Tibial artery (tissue), 4 donors: ENCODE data around the gene PSIP1.
"Not testable (repeated sequence)": the region's sequence is repeated elsewhere in the genome, so short reads cannot be mapped to it uniquely, and the experiment has no call there.

Experiments
- DNase-seq, 2 donors: peaks; one replicate each; pipeline ENCODE4 v3.0.0-alpha.2; 2019
- H3K27ac ChIP-seq, 2 donors: fragments of 200-600 bp; sonication (generic) in 1 of 2; 1 replicate in 1 of 2; 2 replicates in 1 of 2; pipeline ENCODE4 v1.5.1; 2018 to 2019; ENCODE audit warnings: mild to moderate bottlenecking in 1 of 2
- H3K27me3 ChIP-seq, 2 donors: fragments of 200-600 bp; sonication (generic) in 1 of 2; one replicate each; pipeline versions ENCODE4 v1.5.1 to v1.6.0; 2016 to 2019
- H3K36me3 ChIP-seq, 3 donors: fragments of 200-600 bp; sonication (generic) in 2 of 3; one replicate each; pipeline ENCODE4 v1.5.1; 2016 to 2019; ENCODE audit warnings: mild to moderate bottlenecking in 2 of 3
- H3K4me1 ChIP-seq, 4 donors: fragments of 200-600 bp; sonication (generic) in 2 of 4; 1 replicate in 3 of 4; 2 replicates in 1 of 4; pipeline ENCODE4 v1.5.1; 2016 to 2019
- H3K4me3 ChIP-seq, 2 donors: fragments of 200-600 bp; sonication (generic) in 1 of 2; 1 replicate in 1 of 2; 2 replicates in 1 of 2; pipeline ENCODE4 v1.5.1; 2018 to 2019; ENCODE audit warnings: mild to moderate bottlenecking in 2 of 2
- H3K9me3 ChIP-seq, 3 donors: fragments of 200-600 bp; sonication (generic) in 1 of 3; one replicate each; pipeline ENCODE4 v1.5.1; 2016 to 2019
- CTCF ChIP-seq, 2 experiments: fragments of 200-600 bp in 1 of 2; fragments of 450-650 bp in 1 of 2; IDR thresholded peaks; one replicate each; pipeline ENCODE4 v1.5.1; 2017 to 2019; ENCODE audit warnings: antibody characterized with exemption in 2 of 2, mild to moderate bottlenecking in 1 of 2, moderate library complexity in 1 of 2
- intact Hi-C: fragments of 100-400 bp; cut with DNase I; formaldehyde crosslinking; loops from one replicate; pipeline ENCODE4 v1.15.0; 2023; ENCODE audit warnings: low total_unique reads

Gene PSIP1

GRCh38 chr9:15444141-15444540 is 66.6 kb downstream of the PSIP1 start:
- Histone ChIP-seq H3K36me3 (peaks cover 41 to 75% (median 63%) of the 10 kb centered on the region in 3 donors), H3K27me3 (no peaks in the 10 kb centered on the region), H3K4me1 (peaks cover 0 to 11% (median 0%) of the 10 kb centered on the region in 4 donors), H3K4me3 (no peak overlapping the region), H3K27ac (no peak overlapping the region), H3K9me3 (no peaks in the 10 kb centered on the region)
- DNase-seq = no peak
- TF ChIP-seq CTCF (IDR thresholded peaks at IDR 0.05) = no peak
- intact Hi-C loops = no loop called here

- H3K36me3 ChIP-seq = peaks cover 32 to 59% (median 44%) of the 10 kb centered on the region in 3 donors
- intact Hi-C loops, H3K4me3 ChIP-seq, H3K27ac ChIP-seq, H3K27me3 ChIP-seq, DNase-seq, H3K9me3 ChIP-seq: not testable (repeated sequence)
- H3K4me1 ChIP-seq = peaks cover 0 to 11% (median 0%) of the 10 kb centered on the region in 4 donors
Observed at GRCh38 chr9:15442264-15442663, 68.5 kb downstream of the PSIP1 start.

GRCh38 chr9:15441841-15442240 is 68.9 kb downstream of the PSIP1 start:
- H3K27ac ChIP-seq, intact Hi-C loops, H3K27me3 ChIP-seq, H3K4me3 ChIP-seq, DNase-seq, H3K9me3 ChIP-seq: not testable (repeated sequence)
- H3K36me3 ChIP-seq = peaks cover 28 to 57% (median 40%) of the 10 kb centered on the region in 3 donors
- peaks cover 0 to 11% (median 0%) of the 10 kb centered on the region in 4 donors for H3K4me1 ChIP-seq

GRCh38 chr9:15438891-15439290 is 71.9 kb downstream of the PSIP1 start:
- peaks cover 17 to 49% (median 20%) of the 10 kb centered on the region in 3 donors for H3K36me3 ChIP-seq
- DNase-seq = no peak

GRCh38 chr9:15433661-15434060 is 77.1 kb downstream of the PSIP1 start:
- Histone ChIP-seq H3K4me3 (no peak overlapping the region), H3K27ac (no peak overlapping the region), H3K4me1 (peaks cover 0 to 23% (median 7%) of the 10 kb centered on the region in 4 donors), H3K9me3 (no peaks in the 10 kb centered on the region), H3K36me3 (peaks cover 9 to 32% (median 18%) of the 10 kb centered on the region in 3 donors), H3K27me3 (no peaks in the 10 kb centered on the region)
- DNase-seq = no peak
- intact Hi-C loops = no loop called here
- TF ChIP-seq CTCF (IDR thresholded peaks at IDR 0.05) = no peak

More at GRCh38 chr9:15438891-15439290, 71.9 kb downstream of the PSIP1 start:
- intact Hi-C loops = no loop called here
- Histone ChIP-seq H3K9me3 (no peaks in the 10 kb centered on the region), H3K27ac (no peak overlapping the region), H3K4me1 (peaks cover 0 to 26% (median 0%) of the 10 kb centered on the region in 4 donors), H3K27me3 (no peaks in the 10 kb centered on the region), H3K4me3 (no peak overlapping the region)
- no peak for TF ChIP-seq CTCF (IDR thresholded peaks at IDR 0.05)

- peaks cover 9 to 32% (median 18%) of the 10 kb centered on the region in 3 donors for H3K36me3 ChIP-seq
- no peak for TF ChIP-seq CTCF (IDR thresholded peaks at IDR 0.05)
- no peak overlapping the region for H3K27ac ChIP-seq
- no peak for DNase-seq
- H3K4me1 ChIP-seq = peaks cover 0 to 23% (median 7%) of the 10 kb centered on the region in 4 donors
- H3K4me3 ChIP-seq = no peak overlapping the region
- intact Hi-C loops = no loop called here
- H3K9me3 ChIP-seq = no peaks in the 10 kb centered on the region
- no peaks in the 10 kb centered on the region for H3K27me3 ChIP-seq
Observed at GRCh38 chr9:15433191-15433590, 77.6 kb downstream of the PSIP1 start.
